ENCODE results near the gene PPP4R3B.

The PPP4R3B gene

GRCh38 chr2:55620123-55620779 lies 2.8 kb upstream of the PPP4R3B start:
- Histone ChIP-seq H3K4me2 (ENCODE audit: insufficient read depth, low read length) (peak overlapping the region; percentile 89), H2AFZ (ENCODE audit: low read depth, low read length) (no peak overlapping the region), H3K79me2 (ENCODE audit: insufficient read depth, low read length) (peaks cover 94% of the 10 kb centered on the region), H3K4me1 (ENCODE audit: insufficient read depth, low read length) (peaks cover 49% of the 10 kb centered on the region), H3K27ac (ENCODE audit: low read length) (no peak overlapping the region), H4K20me1 (ENCODE audit: insufficient read depth, low read length) (peaks cover 57% of the 10 kb centered on the region), H3K4me3 (ENCODE audit: low read depth in 1 of 2, low read length in 2 of 2) (peak overlapping the region in 1 of 2 experiments; percentile 26; a peak in 2 of 4 replicates), H3K9me3 (ENCODE audit: insufficient read depth, low read length, severe bottlenecking) (no peaks in the 10 kb centered on the region), H3K27me3 (ENCODE audit: insufficient read depth, low read length, poor library complexity) (no peaks in the 10 kb centered on the region), H3K36me3 (ENCODE audit: insufficient read depth, low read length) (peaks cover 35% of the 10 kb centered on the region), H3K9ac (ENCODE audit: low read depth, low read length) (no peak overlapping the region; the same call in 1 of the 2 replicates)
- TF ChIP-seq EZH2 (IDR thresholded peaks at IDR 0.05; ENCODE audit: borderline replicate concordance, low read depth, low read length, severe bottlenecking) (no peak), CTCF (IDR thresholded peaks at IDR 0.05; ENCODE audit: borderline replicate concordance, extremely low read depth, low read length, poor library complexity, severe bottlenecking) (peak; percentile 50)
- ATAC-seq (ENCODE audit: insufficient read depth, low read depth): no peak
- DNase-seq: no peak

- Histone ChIP-seq H3K36me3 (ENCODE audit: insufficient read depth, low read length) (peaks cover 50% of the 10 kb centered on the region), H3K27ac (ENCODE audit: low read length) (peak overlapping the region; percentile 94), H3K9ac (ENCODE audit: low read depth, low read length) (peak overlapping the region; percentile 95), H4K20me1 (ENCODE audit: insufficient read depth, low read length) (peaks cover 50% of the 10 kb centered on the region), H3K4me3 (ENCODE audit: low read depth in 1 of 2, low read length in 2 of 2) (peak overlapping the region; percentile 67 to 74), H3K4me2 (ENCODE audit: insufficient read depth, low read length) (peak overlapping the region; percentile 89), H3K4me1 (ENCODE audit: insufficient read depth, low read length) (peaks cover 58% of the 10 kb centered on the region), H3K9me3 (ENCODE audit: insufficient read depth, low read length, severe bottlenecking) (no peaks in the 10 kb centered on the region), H3K79me2 (ENCODE audit: insufficient read depth, low read length) (peaks cover 97% of the 10 kb centered on the region), H2AFZ (ENCODE audit: low read depth, low read length) (peak overlapping the region; percentile 84), H3K27me3 (ENCODE audit: insufficient read depth, low read length, poor library complexity) (no peaks in the 10 kb centered on the region)
- DNase-seq: peak; percentile 58
- peak; percentile 32 for ATAC-seq (ENCODE audit: insufficient read depth, low read depth)
- TF ChIP-seq EZH2 (IDR thresholded peaks at IDR 0.05; ENCODE audit: borderline replicate concordance, low read depth, low read length, severe bottlenecking): no peak
- no peak for TF ChIP-seq CTCF (IDR thresholded peaks at IDR 0.05; ENCODE audit: borderline replicate concordance, extremely low read depth, low read length, poor library complexity, severe bottlenecking)
Observed at GRCh38 chr2:55618275-55619055, 1.0 kb upstream of the PPP4R3B start.

GRCh38 chr2:55618025-55618274 lies 528 bp upstream of the PPP4R3B start:
- peak overlapping the region; percentile 94 for H3K27ac ChIP-seq (ENCODE audit: low read length)
- peaks cover 56% of the 10 kb centered on the region for H3K4me1 ChIP-seq (ENCODE audit: insufficient read depth, low read length)
- H3K4me2 ChIP-seq (ENCODE audit: insufficient read depth, low read length): peak overlapping the region; percentile 89
- DNase-seq: no peak
- peaks cover 55% of the 10 kb centered on the region for H3K36me3 ChIP-seq (ENCODE audit: insufficient read depth, low read length)
- H3K79me2 ChIP-seq (ENCODE audit: insufficient read depth, low read length): peaks cover 97% of the 10 kb centered on the region
- ATAC-seq (ENCODE audit: insufficient read depth, low read depth): no peak
- peak overlapping the region; percentile 67 to 74 for H3K4me3 ChIP-seq (ENCODE audit: low read depth in 1 of 2, low read length in 2 of 2)
- TF ChIP-seq CTCF (IDR thresholded peaks at IDR 0.05; ENCODE audit: borderline replicate concordance, extremely low read depth, low read length, poor library complexity, severe bottlenecking): no peak
- TF ChIP-seq EZH2 (IDR thresholded peaks at IDR 0.05; ENCODE audit: borderline replicate concordance, low read depth, low read length, severe bottlenecking): no peak
- peak overlapping the region; percentile 84 for H2AFZ ChIP-seq (ENCODE audit: low read depth, low read length)
- no peaks in the 10 kb centered on the region for H3K9me3 ChIP-seq (ENCODE audit: insufficient read depth, low read length, severe bottlenecking)
- peak overlapping the region; percentile 95 for H3K9ac ChIP-seq (ENCODE audit: low read depth, low read length)
- H4K20me1 ChIP-seq (ENCODE audit: insufficient read depth, low read length): peaks cover 50% of the 10 kb centered on the region
- no peaks in the 10 kb centered on the region for H3K27me3 ChIP-seq (ENCODE audit: insufficient read depth, low read length, poor library complexity)
